ENCODE results near the gene CD63.

Gene CD63

DNA sequence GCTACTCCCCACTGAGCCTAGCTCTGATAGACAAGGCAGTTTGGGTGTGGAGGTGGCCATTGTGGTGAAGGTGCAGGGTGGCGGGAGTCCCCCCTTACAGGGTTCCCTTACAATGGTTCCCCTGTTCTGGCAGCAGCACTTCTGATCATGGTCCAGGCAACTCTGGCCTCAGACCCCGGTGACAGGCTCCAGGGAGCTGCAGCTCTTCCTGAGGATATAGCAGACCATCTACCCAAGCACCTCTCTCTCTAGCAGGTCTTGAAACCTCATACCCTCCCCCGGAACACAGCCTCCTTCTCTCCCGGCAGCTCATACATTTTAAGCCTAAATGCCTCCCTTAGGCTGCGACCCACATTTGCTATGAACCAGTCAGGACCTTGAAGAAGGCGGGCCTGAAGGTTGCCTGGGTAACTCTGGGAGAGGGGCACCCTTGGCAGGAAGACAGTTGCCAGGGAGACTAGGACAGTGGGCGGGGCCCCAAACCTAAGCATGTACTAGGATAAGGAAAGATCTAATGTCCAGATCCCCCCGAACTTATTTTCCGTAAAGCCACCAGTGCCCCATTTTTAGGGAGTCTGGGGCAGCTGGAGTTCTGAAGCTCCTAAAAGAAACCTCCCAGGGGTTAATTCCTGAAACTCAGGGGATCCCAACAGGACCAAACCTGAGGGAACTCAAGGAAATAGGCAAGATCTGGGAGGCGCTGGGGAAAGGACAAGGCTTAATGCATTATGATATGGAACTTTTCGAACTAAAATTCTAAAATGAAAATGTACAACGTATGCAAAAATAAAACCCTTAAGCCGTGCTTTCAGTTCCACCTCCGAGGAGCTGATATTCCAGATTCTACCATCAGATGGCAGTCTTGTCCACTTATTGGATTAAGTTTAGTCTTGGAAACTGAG lies 9.6 kb upstream of the CD63 start (continued):
- TF ChIP-seq ZNF560 (tag by site-specific recombination; IDR thresholded peaks at IDR 0.05; ENCODE audit: borderline replicate concordance): no peak
- TF ChIP-seq ZNF670 (tag by site-specific recombination; IDR thresholded peaks at IDR 0.05; ENCODE audit: low read depth): no peak
- TF ChIP-seq ZFP3 (tag by site-specific recombination; IDR thresholded peaks at IDR 0.05; ENCODE audit: low read depth): no peak
- no peak for TF ChIP-seq ZNF558 (tag by site-specific recombination; IDR thresholded peaks at IDR 0.05)
- TF ChIP-seq ZNF302 (tag by site-specific recombination; IDR thresholded peaks at IDR 0.05; ENCODE audit: low read depth): no peak
- TF ChIP-seq SP2 (tag by site-specific recombination; IDR thresholded peaks at IDR 0.05): peak; percentile 72
- peak; percentile 55; the same call in 1 of the 2 replicates for TF ChIP-seq KLF8 (tag by site-specific recombination; IDR thresholded peaks at IDR 0.05)
- no peak for TF ChIP-seq ZNF510 (tag by site-specific recombination; IDR thresholded peaks at IDR 0.05; ENCODE audit: insufficient replicate concordance)
- TF ChIP-seq ZNF837 (tag by site-specific recombination; IDR thresholded peaks at IDR 0.05): no peak
- TF ChIP-seq KLF9 (tag by site-specific recombination; IDR thresholded peaks at IDR 0.05; ENCODE audit: low read depth): peak; percentile 68; the same call in 1 of the 2 replicates
- no peak for TF ChIP-seq TSHZ1 (tag by site-specific recombination; IDR thresholded peaks at IDR 0.05; ENCODE audit: borderline replicate concordance)
- TF ChIP-seq ZNF473 (tag by site-specific recombination; IDR thresholded peaks at IDR 0.05): no peak

GRCh38 chr12:55737581-55738122 lies 8.8 kb upstream of the CD63 start:
- Histone ChIP-seq H3K4me1 (ENCODE audit: control insufficient read depth, insufficient read depth, low read length) (peaks cover 10% of the 10 kb centered on the region; the same call in 1 of the 2 replicates), H3K4me3 (ENCODE audit: low read depth, low read length) (no peak overlapping the region), H3K27ac (ENCODE audit: extremely low read depth, low read depth, low read length) (peak overlapping the region; percentile 43), H3K36me3 (ENCODE audit: control insufficient read depth in 2 of 2, insufficient read depth in 1 of 2, low read length in 2 of 2) (no peaks in the 10 kb centered on the region), H3K9me3 (ENCODE audit: control insufficient read depth, insufficient read depth, low read depth, low read length) (no peaks in the 10 kb centered on the region)
- ChIA-PET POLR2A (interaction anchor here (1.0 to 3.4 kb wide), 12 partner anchors 8 to 367 kb away, joined by 3 to 24 read pairs (median 4); partner anchors contain the start of genes CD63, ORMDL2, PA2G4 and PYM1), CTCF (interaction anchor here (0.5 to 6.8 kb wide), 63 partner anchors 8 to 899 kb away, joined by 3 to 127 read pairs (median 5); partner anchors contain the start of genes BLOC1S1, CD63, ITGA7 and ORMDL2)
- no peak for TF ChIP-seq ZNF324 (tag by site-specific recombination; IDR thresholded peaks at IDR 0.05)
- peak; percentile 6; the same call in 1 of the 2 replicates for TF ChIP-seq ZNF692 (tag by site-specific recombination; IDR thresholded peaks at IDR 0.05)
- no peak for TF ChIP-seq ZNF776 (tag by site-specific recombination; IDR thresholded peaks at IDR 0.05; ENCODE audit: borderline replicate concordance)
- peak; percentile 95 for TF ChIP-seq ZNF341 (tag by site-specific recombination; IDR thresholded peaks at IDR 0.05; ENCODE audit: low read depth)
- TF ChIP-seq SP7 (tag by site-specific recombination; IDR thresholded peaks at IDR 0.05): peak; percentile 94
